Peyer's patch (tissue), 4 donors: ENCODE data around the gene ADAMTS12.

Source experiments
- POLR2A ChIP-seq, 2 donors: fragments of 450-650 bp; IDR thresholded peaks; one replicate each; pipeline ENCODE4 v1.5.1; 2017; ENCODE audit warnings: antibody characterized with exemption in 2 of 2, mild to moderate bottlenecking in 2 of 2, moderate library complexity in 2 of 2
- TF ChIP-seq, protein P1 (sequence below), 6 experiments: fragments of 450-650 bp in 4 of 6; fragments of 200-600 bp in 2 of 6; sonication (generic) in 1 of 6; IDR thresholded peaks; one replicate each; pipeline ENCODE4 v1.5.1; 2017 to 2019; ENCODE audit warnings: antibody characterized with exemption in 6 of 6, mild to moderate bottlenecking in 3 of 6, moderate library complexity in 1 of 6

- no peak for TF ChIP-seq POLR2A (IDR thresholded peaks at IDR 0.05)
- TF ChIP-seq, protein P1, sequence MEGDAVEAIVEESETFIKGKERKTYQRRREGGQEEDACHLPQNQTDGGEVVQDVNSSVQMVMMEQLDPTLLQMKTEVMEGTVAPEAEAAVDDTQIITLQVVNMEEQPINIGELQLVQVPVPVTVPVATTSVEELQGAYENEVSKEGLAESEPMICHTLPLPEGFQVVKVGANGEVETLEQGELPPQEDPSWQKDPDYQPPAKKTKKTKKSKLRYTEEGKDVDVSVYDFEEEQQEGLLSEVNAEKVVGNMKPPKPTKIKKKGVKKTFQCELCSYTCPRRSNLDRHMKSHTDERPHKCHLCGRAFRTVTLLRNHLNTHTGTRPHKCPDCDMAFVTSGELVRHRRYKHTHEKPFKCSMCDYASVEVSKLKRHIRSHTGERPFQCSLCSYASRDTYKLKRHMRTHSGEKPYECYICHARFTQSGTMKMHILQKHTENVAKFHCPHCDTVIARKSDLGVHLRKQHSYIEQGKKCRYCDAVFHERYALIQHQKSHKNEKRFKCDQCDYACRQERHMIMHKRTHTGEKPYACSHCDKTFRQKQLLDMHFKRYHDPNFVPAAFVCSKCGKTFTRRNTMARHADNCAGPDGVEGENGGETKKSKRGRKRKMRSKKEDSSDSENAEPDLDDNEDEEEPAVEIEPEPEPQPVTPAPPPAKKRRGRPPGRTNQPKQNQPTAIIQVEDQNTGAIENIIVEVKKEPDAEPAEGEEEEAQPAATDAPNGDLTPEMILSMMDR (IDR thresholded peaks at IDR 0.05) = no peak
These were observed 60.7 kb downstream of the ADAMTS12 start for GRCh38 chr5:33831041-33831440.
